GM18507 (cell line): ENCODE measurements around the gene TTC27.

Experiments used
- DNase-seq: peaks from one replicate; pipeline ENCODE4 v3.0.0; 2011; ENCODE audit warnings: low read depth; ENCODE audit not compliant: insufficient read length; ENCODE audit errors: extremely low spot score
- FAIRE-seq: peaks from 2 replicates; lab custom pipeline; 2011; peaks lifted over from hg19 to GRCh38; lab: Jason Lieb, UNC

Gene TTC27

GRCh38 chr2:32663864-32664263, 36.0 kb downstream of the TTC27 start:
- FAIRE-seq: no peak
- no peak for DNase-seq

GRCh38 chr2:32666704-32667103, 38.9 kb downstream of the TTC27 start:
- DNase-seq: no peak
- FAIRE-seq: no peak

- FAIRE-seq (no peak), DNase-seq (no peak)
These were observed 40.4 kb downstream of the TTC27 start for GRCh38 chr2:32668254-32668653.

GRCh38 chr2:32671885-32672533, 44.2 kb downstream of the TTC27 start:
- FAIRE-seq: no peak
- DNase-seq: no peak

GRCh38 chr2:32678825-32679224, 51.0 kb downstream of the TTC27 start:
- FAIRE-seq (no peak), DNase-seq (no peak)

- no peak for DNase-seq
- no peak for FAIRE-seq
These were observed 53.1 kb downstream of the TTC27 start for GRCh38 chr2:32680942-32681341.

GRCh38 chr2:32683520-32684086, 55.8 kb downstream of the TTC27 start:
- FAIRE-seq: no peak

GRCh38 chr2:32688541-32688940, 60.7 kb downstream of the TTC27 start:
- FAIRE-seq (peak; percentile 66), DNase-seq (no peak)

More at GRCh38 chr2:32683520-32684086, 55.8 kb downstream of the TTC27 start:
- DNase-seq: no peak

GRCh38 chr2:32691678-32692077, 63.8 kb downstream of the TTC27 start:
- DNase-seq (no peak), FAIRE-seq (no peak)

- DNase-seq (no peak), FAIRE-seq (no peak)
These were observed 68.6 kb downstream of the TTC27 start for GRCh38 chr2:32696439-32696838.

- DNase-seq: no peak
- no peak for FAIRE-seq
These were observed 69.3 kb downstream of the TTC27 start for GRCh38 chr2:32697156-32697555.

- no peak for DNase-seq
- no peak for FAIRE-seq
These were observed 71.3 kb downstream of the TTC27 start for GRCh38 chr2:32699151-32699550.

- DNase-seq (no peak), FAIRE-seq (peak; percentile 5)
These were observed 74.0 kb downstream of the TTC27 start for GRCh38 chr2:32701806-32702205.

- DNase-seq (no peak), FAIRE-seq (peak; percentile 5)
These were observed 74.6 kb downstream of the TTC27 start for GRCh38 chr2:32702303-32703064.

- FAIRE-seq: no peak
- DNase-seq: no peak
These were observed 79.1 kb downstream of the TTC27 start for GRCh38 chr2:32706815-32707579.

- FAIRE-seq (no peak), DNase-seq (no peak)
These were observed 83.4 kb downstream of the TTC27 start for GRCh38 chr2:32711219-32711618.

GRCh38 chr2:32711908-32712501, 84.2 kb downstream of the TTC27 start:
- no peak for FAIRE-seq
- DNase-seq: no peak

GRCh38 chr2:32712870-32713269, 85.0 kb downstream of the TTC27 start:
- DNase-seq (no peak), FAIRE-seq (no peak)

GRCh38 chr2:32714521-32714920, 86.7 kb downstream of the TTC27 start:
- no peak for DNase-seq
- no peak for FAIRE-seq

GRCh38 chr2:32715391-32715841, 87.6 kb downstream of the TTC27 start:
- FAIRE-seq: peak; percentile 77
- peak; percentile 22 for DNase-seq
